Activated CD8-positive, alpha-beta T cell treated with anti-CD3 and anti-CD28 coated beads, Interleukin-2, amount 10 ng/mL, durations not matched to agents 7 days and 5 days (primary cell): ENCODE data around the gene FBXO2. TPM values are rescaled to one million over a fixed set of nuclear protein-coding genes. Genes with fewer than 3 reads are reported as not detected.

Experiments used
- ATAC-seq: fragments of 150-1000 bp; cut with Tn5 transposase; one replicate; pipeline ENCODE4 v1.10.0; 2021; ENCODE audit warnings: moderate library complexity
- CTCF ChIA-PET: fragments of 350-600 bp; sonication (Branson Sonifier 250); formaldehyde crosslinking; loops from one replicate; lab custom pipeline; 2021; ENCODE audit warnings: antibody characterized with exemption; lab: Charles Lee
- POLR2A ChIA-PET: fragments of 350-600 bp; sonication (Branson Sonifier 250); formaldehyde crosslinking; loops from one replicate; lab custom pipeline; 2021; ENCODE audit warnings: antibody characterized with exemption; lab: Charles Lee
- DNase-seq: peaks from one replicate; pipeline ENCODE4 v3.0.0-alpha.2; 2020
- H3K27ac Mint-ChIP-seq: one replicate; pipeline ENCODE4 v1.8.0; 2021; ENCODE audit warnings: mild to moderate bottlenecking, mixed read lengths
- H3K27me3 Mint-ChIP-seq: one replicate; pipeline ENCODE4 v1.8.0; 2021; ENCODE audit warnings: low read depth, mixed read lengths
- H3K36me3 Mint-ChIP-seq: one replicate; pipeline ENCODE4 v1.8.0; 2021; ENCODE audit warnings: low read depth, mixed read lengths
- H3K4me1 Mint-ChIP-seq: one replicate; pipeline ENCODE4 v1.8.0; 2021; ENCODE audit warnings: low read depth, mixed read lengths
- H3K4me3 Mint-ChIP-seq: one replicate; pipeline ENCODE4 v1.8.0; 2021; ENCODE audit warnings: mild to moderate bottlenecking, mixed read lengths
- H3K9me3 Mint-ChIP-seq: one replicate; pipeline ENCODE4 v1.8.0; 2022; ENCODE audit warnings: mixed read lengths; ENCODE audit not compliant: insufficient read depth
- total RNA-seq, 2 experiments: library from RNA; stranded (reverse); gene quantifications; one replicate each; pipeline ENCODE4 v1.2.3, GENCODE V29; 2021

FBXO2 gene
- total RNA-seq, 2 experiments from 2014 or later = 5.6 to 6.0 TPM

GRCh38 chr1:11693024-11693590 lies 38.9 kb upstream of the FBXO2 start:
- DNase-seq = peak; percentile 74
- Mint-ChIP-seq H3K4me1 (peaks cover 45% of the 10 kb centered on the region), H3K36me3 (peaks cover 1% of the 10 kb centered on the region), H3K27ac (peak overlapping the region; percentile 91), H3K4me3 (peak overlapping the region; percentile 71), H3K27me3 (peaks cover 35% of the 10 kb centered on the region), H3K9me3 (no peaks in the 10 kb centered on the region)
- peak; percentile 67 for ATAC-seq
- POLR2A ChIA-PET = interaction anchor here (0.9 to 1.5 kb wide), 4 partner anchors 12 to 217 kb away, joined by 3 to 7 read pairs (median 5); partner anchors contain the start of genes FBXO6 and MAD2L2
- CTCF ChIA-PET = interaction anchor here (0.7 to 1.4 kb wide), 4 partner anchors 11 to 28 kb away, joined by 3 to 8 read pairs (median 4); no protein-coding TSS in a partner anchor

GRCh38 chr1:11691928-11692711 lies 37.9 kb upstream of the FBXO2 start:
- POLR2A ChIA-PET = interaction anchor here (0.7 to 1.2 kb wide), 3 partner anchors 11 to 216 kb away, joined by 3 to 7 read pairs (median 4); partner anchors contain the start of gene MAD2L2

GRCh38 chr1:11691302-11691914 lies 37.2 kb upstream of the FBXO2 start, which contains the start of gene DRAXIN:
Gene DRAXIN (plus strand): TSS chr1:11691710. CDS start chr1:11706259, 14,549 bp downstream.
- ATAC-seq = peak; percentile 45
- ChIA-PET CTCF (interaction anchor here (2.0 kb wide), 1 partner anchor 28 kb away, joined by 7 read pairs; no protein-coding TSS in a partner anchor), POLR2A (interaction anchor here (1.0 to 1.8 kb wide), 2 partner anchors 27 to 217 kb away, joined by 3 to 10 read pairs; partner anchors contain the start of gene FBXO6)
- Mint-ChIP-seq H3K27ac (peak within 1 kb of the TSS; percentile 91), H3K27me3 (peaks cover 41% of the 10 kb centered on the region), H3K9me3 (no peaks in the 10 kb centered on the region), H3K4me3 (peak within 1 kb of the TSS; percentile 73), H3K4me1 (peaks cover 36% of the 10 kb centered on the region), H3K36me3 (peaks cover 1% of the 10 kb centered on the region)
- DNase-seq = peak; percentile 29

More at GRCh38 chr1:11691928-11692711, 37.9 kb upstream of the FBXO2 start:
- CTCF ChIA-PET = interaction anchor here (0.7 to 1.2 kb wide), 2 partner anchors 27 kb away, joined by 5 to 8 read pairs; no protein-coding TSS in a partner anchor
- H3K27ac Mint-ChIP-seq = peak overlapping the region; percentile 91
- H3K4me3 Mint-ChIP-seq = peak overlapping the region; percentile 71
- H3K9me3 Mint-ChIP-seq = no peaks in the 10 kb centered on the region
- peaks cover 1% of the 10 kb centered on the region for H3K36me3 Mint-ChIP-seq
- ATAC-seq (peak; percentile 12), DNase-seq (no peak)
- peaks cover 38% of the 10 kb centered on the region for H3K4me1 Mint-ChIP-seq
- H3K27me3 Mint-ChIP-seq = peaks cover 41% of the 10 kb centered on the region

GRCh38 chr1:11690397-11691301 lies 36.4 kb upstream of the FBXO2 start:
- peaks cover 36% of the 10 kb centered on the region for H3K4me1 Mint-ChIP-seq
- H3K4me3 Mint-ChIP-seq = peak overlapping the region; percentile 73
- peak; percentile 7 for ATAC-seq
- peaks cover 1% of the 10 kb centered on the region for H3K36me3 Mint-ChIP-seq
- no peaks in the 10 kb centered on the region for H3K9me3 Mint-ChIP-seq
- ChIA-PET CTCF (interaction anchor here (0.7 to 2.0 kb wide), 4 partner anchors 26 to 114 kb away, joined by 3 to 7 read pairs (median 3); partner anchors contain the start of gene FBXO6), POLR2A (interaction anchor here (0.9 to 1.8 kb wide), 4 partner anchors 9 to 217 kb away, joined by 3 to 10 read pairs (median 5); partner anchors contain the start of gene FBXO6)
- DNase-seq = no peak
- H3K27me3 Mint-ChIP-seq = peaks cover 46% of the 10 kb centered on the region
- no peak overlapping the region for H3K27ac Mint-ChIP-seq

- Mint-ChIP-seq H3K9me3 (no peaks in the 10 kb centered on the region), H3K36me3 (peaks cover 1% of the 10 kb centered on the region), H3K27ac (no peak overlapping the region), H3K4me1 (peaks cover 29% of the 10 kb centered on the region), H3K4me3 (no peak overlapping the region), H3K27me3 (peaks cover 48% of the 10 kb centered on the region)
- DNase-seq = no peak
- no peak for ATAC-seq
- ChIA-PET POLR2A (no interaction called here), CTCF (interaction anchor here (3.8 kb wide), 1 partner anchor 31 kb away, joined by 10 read pairs; no protein-coding TSS in a partner anchor)
These were observed 34.3 kb upstream of the FBXO2 start for GRCh38 chr1:11688506-11688905.

- ATAC-seq (no peak), DNase-seq (no peak)
- Mint-ChIP-seq H3K4me1 (peaks cover 14% of the 10 kb centered on the region), H3K27ac (no peak overlapping the region), H3K9me3 (no peaks in the 10 kb centered on the region), H3K27me3 (peaks cover 35% of the 10 kb centered on the region), H3K4me3 (no peak overlapping the region), H3K36me3 (no peaks in the 10 kb centered on the region)
- CTCF ChIA-PET = interaction anchor here (2.3 to 3.8 kb wide), 2 partner anchors 21 to 34 kb away, joined by 10 read pairs; partner anchors contain the start of gene FBXO6
- POLR2A ChIA-PET = interaction anchor here (1.4 kb wide), 1 partner anchor 23 kb away, joined by 3 read pairs; no protein-coding TSS in a partner anchor
These were observed 31.1 kb upstream of the FBXO2 start for GRCh38 chr1:11685210-11685752.

GRCh38 chr1:11684070-11684469 lies 29.8 kb upstream of the FBXO2 start:
- H3K4me1 Mint-ChIP-seq = peaks cover 16% of the 10 kb centered on the region
- peaks cover 7% of the 10 kb centered on the region for H3K36me3 Mint-ChIP-seq
- no peak overlapping the region for H3K4me3 Mint-ChIP-seq
- POLR2A ChIA-PET = no interaction called here
- peaks cover 27% of the 10 kb centered on the region for H3K27me3 Mint-ChIP-seq
- no peak for ATAC-seq
- H3K9me3 Mint-ChIP-seq = no peaks in the 10 kb centered on the region
- no peak for DNase-seq
- CTCF ChIA-PET = interaction anchor here (2.3 kb wide), 1 partner anchor 19 kb away, joined by 10 read pairs; the partner anchor contains the start of gene FBXO6
- H3K27ac Mint-ChIP-seq = no peak overlapping the region

- Mint-ChIP-seq H3K27ac (no peak overlapping the region), H3K4me3 (no peak overlapping the region), H3K9me3 (no peaks in the 10 kb centered on the region), H3K27me3 (peaks cover 19% of the 10 kb centered on the region), H3K4me1 (peaks cover 22% of the 10 kb centered on the region), H3K36me3 (peaks cover 13% of the 10 kb centered on the region)
- CTCF ChIA-PET = interaction anchor here (1.5 to 2.5 kb wide), 6 partner anchors 13 to 66 kb away, joined by 3 to 26 read pairs (median 8); partner anchors contain the start of gene FBXO6
- ATAC-seq = no peak
- POLR2A ChIA-PET = interaction anchor here (0.6 to 5.7 kb wide), 5 partner anchors 7 to 225 kb away, joined by 3 to 38 read pairs (median 6); partner anchors contain the start of gene FBXO6
- no peak for DNase-seq
These were observed 28.6 kb upstream of the FBXO2 start for GRCh38 chr1:11682799-11683198.

- Mint-ChIP-seq H3K27me3 (peaks cover 16% of the 10 kb centered on the region), H3K27ac (peak overlapping the region; percentile 30), H3K4me3 (peak overlapping the region; percentile 88), H3K4me1 (peaks cover 22% of the 10 kb centered on the region), H3K36me3 (peaks cover 14% of the 10 kb centered on the region), H3K9me3 (no peaks in the 10 kb centered on the region)
- ChIA-PET POLR2A (interaction anchor here (0.6 to 5.7 kb wide), 7 partner anchors 8 to 226 kb away, joined by 3 to 38 read pairs (median 7); partner anchors contain the start of gene FBXO6), CTCF (interaction anchor here (0.8 to 2.5 kb wide), 11 partner anchors 11 to 645 kb away, joined by 3 to 26 read pairs (median 4); partner anchors contain the start of gene FBXO6)
- ATAC-seq (no peak), DNase-seq (no peak)
These were observed 28.1 kb upstream of the FBXO2 start for GRCh38 chr1:11682287-11682771.
